OCI-LY7 (cell line): Measurements from ENCODE around the gene GLYR1. TPM values are rescaled to one million over a fixed set of nuclear protein-coding genes. Genes with fewer than 3 reads are reported as not detected.

Experiments
- BruUV-seq: library from RNA; stranded (reverse); fragments of 400-500 nt; replicated peaks from 2 replicates; lab custom pipeline; 2021; lab: Mats Ljungman, UMichigan
- CTCF ChIA-PET: fragments of 300-600 bp; sonication (Branson Sonifier 250); formaldehyde crosslinking; loops from one replicate; lab custom pipeline; 2022; ENCODE audit warnings: antibody characterized with exemption; ENCODE audit not compliant: unreplicated experiment; lab: Charles Lee
- POLR2A ChIA-PET: fragments of 300-600 bp; sonication (Branson Sonifier 250); formaldehyde crosslinking; loops from one replicate; lab custom pipeline; 2022; ENCODE audit warnings: antibody characterized with exemption; lab: Charles Lee
- DNase-seq: peaks from one replicate; pipeline ENCODE4 v3.0.0-alpha.2; 2015; ENCODE audit warnings: low spot score
- H2AFZ ChIP-seq: fragments of 200-600 bp; sonication (generic), shearing (Covaris generic); 2 replicates; pipeline ENCODE4 v1.6.1; 2014; ENCODE audit warnings: mild to moderate bottlenecking, antibody characterized with exemption, low read length, moderate library complexity
- H3K27ac ChIP-seq: fragments of 200-600 bp; sonication (generic); 2 replicates; pipeline ENCODE4 v1.5.1; 2014; ENCODE audit warnings: mixed run types, low read depth, mild to moderate bottlenecking, moderate library complexity, low read length, inconsistent platforms; ENCODE audit not compliant: poor library complexity, severe bottlenecking
- H3K36me3 ChIP-seq: fragments of 200-600 bp; sonication (generic); 2 replicates; pipeline ENCODE4 v1.6.1; 2014; ENCODE audit warnings: mild to moderate bottlenecking, antibody characterized with exemption, low read length, moderate library complexity, mixed read lengths; ENCODE audit not compliant: insufficient read depth
- H3K4me1 ChIP-seq: fragments of 200-600 bp; sonication (generic); 2 replicates; pipeline ENCODE4 v1.5.1; 2014; ENCODE audit warnings: mild to moderate bottlenecking, low read length; ENCODE audit not compliant: insufficient read depth, poor library complexity, severe bottlenecking
- H3K4me2 ChIP-seq: fragments of 200-600 bp; sonication (generic); 2 replicates; pipeline ENCODE4 v1.6.1; 2014; ENCODE audit warnings: mild to moderate bottlenecking, low read length
- H3K4me3 ChIP-seq: fragments of 200-600 bp; sonication (generic); 2 replicates; pipeline ENCODE4 v1.5.1; 2014; ENCODE audit warnings: mild to moderate bottlenecking, low read depth, low read length; ENCODE audit not compliant: poor library complexity, severe bottlenecking
- H3K79me2 ChIP-seq: fragments of 200-600 bp; sonication (generic); 2 replicates; pipeline ENCODE4 v1.6.1; 2016; ENCODE audit warnings: low read depth, mild to moderate bottlenecking, low read length, moderate library complexity, mixed read lengths; ENCODE audit not compliant: insufficient read depth
- H3K9me2 ChIP-seq: fragments of 200-600 bp; sonication (generic); 2 replicates; pipeline ENCODE4 v1.6.1; 2016; ENCODE audit warnings: mild to moderate bottlenecking, low read length, mixed read lengths; ENCODE audit not compliant: insufficient read depth
- H3K9me3 ChIP-seq: fragments of 200-600 bp; sonication (generic); 2 replicates; pipeline ENCODE4 v1.6.1; 2014; ENCODE audit warnings: mild to moderate bottlenecking, mixed run types, low read length, mixed read lengths
- H4K20me1 ChIP-seq: fragments of 200-600 bp; sonication (generic); 2 replicates; pipeline ENCODE4 v1.6.1; 2014; ENCODE audit warnings: mild to moderate bottlenecking, antibody characterized with exemption, low read length, moderate library complexity, mixed read lengths; ENCODE audit not compliant: insufficient read depth
- EZH2phosphoT487 ChIP-seq: fragments of 200-600 bp; sonication (generic); IDR thresholded peaks from 2 replicates; pipeline ENCODE4 v1.6.1; 2018; ENCODE audit warnings: low read depth, borderline replicate concordance, mild to moderate bottlenecking, mixed run types, antibody characterized with exemption, low read length, moderate library complexity, mixed read lengths
- intact Hi-C: fragments of 100-400 bp; cut with micrococcal nuclease; formaldehyde crosslinking; loops from one replicate; pipeline ENCODE4 v1.10.0; 2022; ENCODE audit not compliant: unreplicated experiment
- total RNA-seq, 2 experiments: library from RNA; depleted of rRNA in 1 of 2; stranded (reverse); fragments of >200 nt in 1 of 2; shearing (Covaris generic) in 1 of 2; gene quantifications; 2 replicates each; pipeline ENCODE4 v1.2.3, GENCODE V29; 2014 to 2022
- TF ChIP-seq, protein P1 (sequence below): fragments of 200-600 bp; sonication (generic); conservative IDR thresholded peaks from 2 replicates; pipeline ENCODE4 v1.5.1; 2014; ENCODE audit warnings: mild to moderate bottlenecking, antibody characterized with exemption, low read length, moderate library complexity, mixed read lengths

Gene GLYR1
- total RNA-seq, 2 experiments from 2014 or later: 48.4 to 113 TPM

DNA sequence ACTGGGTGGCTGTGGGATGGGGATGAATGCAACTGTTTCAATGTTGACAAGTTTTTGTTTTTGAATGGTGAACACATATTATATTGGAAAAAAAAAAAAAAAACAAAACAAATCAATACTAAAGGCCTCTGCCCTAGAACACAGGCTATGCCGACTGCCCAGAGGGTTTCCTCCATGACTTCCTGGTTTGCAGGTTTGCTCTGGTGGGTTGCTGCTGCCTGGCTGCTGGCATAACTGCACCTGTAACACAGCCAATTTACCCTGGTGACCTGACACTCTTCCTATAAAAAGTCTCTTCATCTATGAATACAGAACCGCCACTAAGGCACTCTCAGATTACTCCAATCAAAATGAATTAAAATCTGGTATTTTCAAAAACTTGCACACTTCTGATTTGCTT is 10.4 kb downstream of the GLYR1 start:
- H3K4me3 ChIP-seq: no peak overlapping the region
- no peak overlapping the region for H3K4me2 ChIP-seq
- CTCF ChIA-PET: no interaction called here
- H3K9me3 ChIP-seq: no peaks in the 10 kb centered on the region
- no peaks in the 10 kb centered on the region; the same call in 1 of the 2 replicates for H3K79me2 ChIP-seq
- intact Hi-C loops: no loop called here
- no peaks in the 10 kb centered on the region for H3K4me1 ChIP-seq
- no peaks in the 10 kb centered on the region for H3K9me2 ChIP-seq
- POLR2A ChIA-PET: interaction anchor here (0.6 kb wide), 1 partner anchor 27 kb away, joined by 6 read pairs; no protein-coding TSS in a partner anchor
- no peak overlapping the region for H3K27ac ChIP-seq
- H4K20me1 ChIP-seq: no peaks in the 10 kb centered on the region
- DNase-seq: no peak
- no TSS peak for BruUV-seq
- H3K36me3 ChIP-seq: peaks cover 93% of the 10 kb centered on the region
- TF ChIP-seq, protein P1, sequence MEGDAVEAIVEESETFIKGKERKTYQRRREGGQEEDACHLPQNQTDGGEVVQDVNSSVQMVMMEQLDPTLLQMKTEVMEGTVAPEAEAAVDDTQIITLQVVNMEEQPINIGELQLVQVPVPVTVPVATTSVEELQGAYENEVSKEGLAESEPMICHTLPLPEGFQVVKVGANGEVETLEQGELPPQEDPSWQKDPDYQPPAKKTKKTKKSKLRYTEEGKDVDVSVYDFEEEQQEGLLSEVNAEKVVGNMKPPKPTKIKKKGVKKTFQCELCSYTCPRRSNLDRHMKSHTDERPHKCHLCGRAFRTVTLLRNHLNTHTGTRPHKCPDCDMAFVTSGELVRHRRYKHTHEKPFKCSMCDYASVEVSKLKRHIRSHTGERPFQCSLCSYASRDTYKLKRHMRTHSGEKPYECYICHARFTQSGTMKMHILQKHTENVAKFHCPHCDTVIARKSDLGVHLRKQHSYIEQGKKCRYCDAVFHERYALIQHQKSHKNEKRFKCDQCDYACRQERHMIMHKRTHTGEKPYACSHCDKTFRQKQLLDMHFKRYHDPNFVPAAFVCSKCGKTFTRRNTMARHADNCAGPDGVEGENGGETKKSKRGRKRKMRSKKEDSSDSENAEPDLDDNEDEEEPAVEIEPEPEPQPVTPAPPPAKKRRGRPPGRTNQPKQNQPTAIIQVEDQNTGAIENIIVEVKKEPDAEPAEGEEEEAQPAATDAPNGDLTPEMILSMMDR: no peak
- no peak for TF ChIP-seq EZH2phosphoT487
- no peak overlapping the region for H2AFZ ChIP-seq

DNA sequence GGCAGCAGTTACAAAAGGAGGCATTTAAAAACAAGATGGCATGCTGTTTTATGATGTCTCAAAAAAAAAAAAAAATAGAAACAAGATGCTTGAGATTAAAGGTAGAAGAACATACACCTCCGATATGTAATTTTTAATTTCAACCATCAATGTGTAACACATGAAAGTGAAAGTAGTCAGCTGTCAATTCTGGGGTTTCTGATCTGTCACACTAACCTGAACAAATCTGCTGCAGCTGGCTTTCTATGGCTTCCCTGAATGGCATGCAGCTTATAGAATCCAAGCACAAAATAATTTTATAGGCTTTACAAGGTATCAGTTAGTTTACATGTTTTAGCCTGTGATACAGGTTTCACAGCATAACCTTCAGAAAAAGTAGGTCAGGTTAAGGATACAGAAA is 13.5 kb downstream of the GLYR1 start:
- no peak overlapping the region for H3K27ac ChIP-seq
- H3K79me2 ChIP-seq: no peaks in the 10 kb centered on the region; the same call in 1 of the 2 replicates
- no peaks in the 10 kb centered on the region for H3K4me1 ChIP-seq
- ChIA-PET CTCF (no interaction called here), POLR2A (interaction anchor here (0.6 kb wide), 1 partner anchor 207 kb away, joined by 3 read pairs; no protein-coding TSS in a partner anchor)
- no peak overlapping the region for H3K4me2 ChIP-seq
- no peak for DNase-seq
- intact Hi-C loops: no loop called here
- no peaks in the 10 kb centered on the region for H3K9me2 ChIP-seq
- no peaks in the 10 kb centered on the region for H3K9me3 ChIP-seq
- TF ChIP-seq, protein P1: no peak
- no peak for TF ChIP-seq EZH2phosphoT487
- no peak overlapping the region for H2AFZ ChIP-seq
- no peaks in the 10 kb centered on the region for H4K20me1 ChIP-seq
- peaks cover 91% of the 10 kb centered on the region for H3K36me3 ChIP-seq
- no peak overlapping the region for H3K4me3 ChIP-seq
- BruUV-seq: no TSS peak

DNA sequence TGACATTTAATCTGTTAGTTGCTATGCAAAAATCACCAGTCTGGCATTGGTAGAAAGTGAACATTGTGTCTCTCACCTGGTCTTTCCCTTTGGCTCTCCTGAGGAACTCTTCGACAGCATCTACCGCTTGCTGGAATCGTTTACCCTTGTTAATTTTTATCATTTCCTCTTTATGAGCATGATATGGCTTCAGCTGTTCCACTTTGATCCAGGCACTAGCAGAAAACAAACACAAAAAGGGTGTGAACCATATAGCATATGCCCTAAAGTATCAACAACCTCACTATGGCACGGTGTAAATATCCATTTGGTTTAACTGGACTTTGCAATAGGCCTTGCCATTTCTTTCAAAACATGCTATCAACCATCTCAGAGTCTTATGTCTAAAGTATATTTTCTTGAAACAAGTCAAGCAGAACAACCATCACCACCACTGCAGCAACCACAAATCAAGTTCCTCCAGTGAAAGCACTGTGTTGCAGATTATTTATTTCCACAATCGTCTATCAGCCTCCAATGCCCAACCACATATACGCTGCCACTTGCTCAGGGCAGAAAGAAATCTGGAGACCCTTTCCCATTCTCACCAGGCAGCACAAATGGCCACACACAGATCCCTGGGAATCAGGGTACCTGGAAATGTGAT is 14.3 kb downstream of the GLYR1 start:
- H3K9me2 ChIP-seq: no peaks in the 10 kb centered on the region
- no peaks in the 10 kb centered on the region; the same call in 1 of the 2 replicates for H3K79me2 ChIP-seq
- CTCF ChIA-PET: no interaction called here
- H3K4me1 ChIP-seq: no peaks in the 10 kb centered on the region
- H3K27ac ChIP-seq: no peak overlapping the region
- H3K4me2 ChIP-seq: no peak overlapping the region
- peaks cover 90% of the 10 kb centered on the region for H3K36me3 ChIP-seq
- no peaks in the 10 kb centered on the region for H4K20me1 ChIP-seq
- POLR2A ChIA-PET: no interaction called here
- no peak overlapping the region for H2AFZ ChIP-seq
- intact Hi-C loops: no loop called here
- no peaks in the 10 kb centered on the region for H3K9me3 ChIP-seq
- no peak for DNase-seq
- TF ChIP-seq, protein P1: no peak
- no peak for TF ChIP-seq EZH2phosphoT487
- BruUV-seq: no TSS peak
- H3K4me3 ChIP-seq: no peak overlapping the region
